Right renal pelvis (tissue), 4 donors: Measurements from ENCODE around the gene LRBA. TPM values are rescaled to one million over a fixed set of nuclear protein-coding genes. Genes with fewer than 3 reads are reported as not detected.

Experiments used
- DNase-seq, 4 donors: peaks; one replicate each; pipeline ENCODE4 v3.0.0-alpha.2; 2013; ENCODE audit warnings: low read depth in 4 of 4, low spot score in 3 of 4, missing footprints in 1 of 4
- polyA plus RNA-seq, 4 donors: library from polyadenylated mRNA; unstranded; fragments of 120-200 nt; gene quantifications; one replicate each; pipeline ENCODE4 v1.2.1, GENCODE V29; 2013; ENCODE audit not compliant: insufficient read length in 4 of 4

Gene LRBA
- polyA plus RNA-seq, 4 donors: 62.2 to 70.6 (median 67.6) TPM

DNA sequence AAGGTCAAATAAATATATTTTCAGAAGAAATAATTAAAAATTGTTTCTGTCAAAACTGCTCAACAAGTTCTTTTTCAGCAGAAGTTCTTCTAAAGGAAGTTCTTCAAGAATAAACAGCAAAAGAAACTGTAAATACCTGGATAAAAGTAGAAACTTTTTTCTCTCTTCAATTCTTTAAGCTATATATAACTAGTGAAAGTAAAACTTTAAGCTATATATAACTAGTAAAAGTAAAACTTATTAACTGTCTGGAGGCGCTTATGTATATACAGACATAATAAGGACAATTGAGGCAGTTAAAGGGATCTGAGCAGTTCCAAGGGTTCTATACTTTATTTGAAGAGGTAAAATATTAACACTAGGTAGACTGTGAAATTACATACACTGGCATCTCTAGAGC lies 126.9 kb downstream of the LRBA start:
- no peak for DNase-seq

DNA sequence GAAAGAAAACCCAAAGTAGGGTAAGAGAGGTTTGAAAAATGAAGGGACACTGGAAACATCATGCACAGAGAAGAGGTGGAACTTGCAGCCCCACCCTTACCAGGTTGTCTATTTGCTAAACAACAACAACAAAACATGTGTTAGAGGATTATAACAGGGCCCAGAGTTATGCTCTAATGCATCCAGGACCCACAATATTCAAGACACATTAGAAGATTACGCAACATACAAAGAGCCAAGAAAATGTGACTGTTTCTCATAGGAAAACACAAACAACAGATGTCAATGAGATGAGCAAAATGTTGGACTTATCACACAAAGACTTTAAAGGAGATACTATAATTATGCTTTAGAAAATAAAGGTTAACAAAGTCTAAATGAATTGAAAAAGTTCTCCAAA lies 128.5 kb downstream of the LRBA start:
- DNase-seq: no peak

DNA sequence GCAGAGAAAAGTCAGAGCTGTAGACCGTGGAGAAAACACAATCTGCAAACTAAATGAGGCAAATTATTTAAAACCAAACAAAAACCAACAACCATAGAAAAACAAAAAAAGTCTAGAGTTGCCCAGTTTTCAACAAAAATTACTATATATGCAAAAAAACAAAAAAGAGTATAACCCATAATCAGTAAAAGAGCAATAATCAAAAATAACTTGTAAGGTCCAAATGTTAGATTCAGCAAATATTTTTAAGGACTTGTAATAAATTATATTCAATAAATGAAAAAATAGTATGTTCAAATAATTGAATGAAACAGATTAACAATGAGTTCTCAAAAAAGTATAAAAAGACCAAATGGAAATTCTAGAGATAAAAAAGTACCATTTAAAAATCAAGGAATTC lies 130.5 kb downstream of the LRBA start:
- DNase-seq: no peak

DNA sequence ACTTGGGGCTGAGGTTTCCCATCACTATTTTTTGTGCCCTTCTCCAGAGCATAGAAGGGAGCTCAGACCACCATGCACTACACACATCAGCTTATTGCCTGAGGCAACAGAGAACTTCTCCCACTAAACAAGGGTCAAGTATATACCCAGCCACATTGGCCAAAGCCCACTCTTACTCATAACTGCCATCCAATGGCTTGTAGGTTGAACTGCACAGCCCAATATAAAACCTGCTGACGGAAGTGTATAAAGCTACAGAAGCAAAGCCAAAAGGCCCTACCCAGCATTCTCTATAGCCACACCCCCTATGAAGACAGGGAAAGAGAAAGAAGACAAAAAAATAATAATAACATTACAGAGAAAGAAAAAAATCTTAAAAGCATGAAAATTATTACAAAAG lies 139.7 kb downstream of the LRBA start:
- DNase-seq: no peak

DNA sequence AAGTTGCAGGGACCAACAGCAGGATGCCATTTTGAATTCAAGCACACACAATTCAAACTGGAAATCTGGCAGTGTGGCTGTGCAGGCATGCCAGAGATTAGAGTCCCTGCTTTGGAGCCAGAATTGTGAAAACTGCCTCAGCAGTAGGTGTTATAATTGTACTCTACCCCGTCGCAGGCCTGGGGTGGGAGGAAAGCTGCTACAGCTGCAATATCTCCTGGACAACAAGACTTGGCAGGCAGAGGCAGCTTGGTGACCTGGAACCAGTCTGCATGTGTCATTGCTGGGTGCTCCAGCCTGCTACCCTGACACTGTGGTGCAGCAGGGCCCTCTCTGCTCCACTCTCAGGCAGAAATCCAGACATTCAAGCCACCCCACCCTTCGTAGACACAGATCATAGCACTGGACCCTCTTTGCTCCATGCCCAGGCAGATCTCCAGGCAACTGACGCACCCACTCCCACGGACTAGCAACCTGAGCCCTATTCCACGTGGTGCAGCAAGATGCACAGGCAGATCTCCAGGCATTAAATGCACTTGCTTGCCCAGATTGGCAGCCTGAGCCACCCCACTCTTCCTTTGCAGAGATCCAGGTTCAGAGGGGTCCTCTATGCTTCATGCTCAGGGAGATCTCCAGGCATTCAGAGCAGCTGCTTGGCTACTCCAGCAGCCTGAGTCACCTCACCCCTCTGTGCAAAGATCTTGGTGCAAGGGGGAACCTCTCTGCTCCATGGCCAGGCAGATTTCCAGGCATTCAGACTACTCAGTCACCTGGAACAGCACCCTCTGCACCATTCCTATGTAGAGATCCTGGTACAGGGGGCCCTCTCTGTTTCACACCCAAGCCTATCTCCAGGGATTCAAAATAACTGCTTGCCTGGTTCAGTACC lies 140.5 kb downstream of the LRBA start:
- DNase-seq: no peak

DNA sequence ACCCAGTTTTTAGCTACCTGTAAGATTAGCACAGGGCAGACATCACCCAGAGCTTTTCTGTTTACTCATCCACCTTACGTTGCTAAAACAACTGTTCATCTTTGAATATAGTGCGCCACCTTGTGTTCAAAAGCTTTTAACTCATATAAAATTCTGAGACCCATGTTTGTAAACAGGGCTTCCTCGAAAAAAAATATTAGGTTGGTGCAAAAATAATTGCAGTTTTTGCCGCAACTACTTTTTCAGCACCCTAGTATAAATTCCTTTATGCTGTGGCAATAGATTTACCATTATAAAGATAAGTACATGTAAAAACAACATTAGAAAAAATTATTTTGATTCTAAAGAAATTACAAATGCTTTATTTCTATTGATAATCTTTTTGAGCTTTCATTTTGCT lies 147.9 kb downstream of the LRBA start:
- peak; percentile 63 to 70 (median 66) for DNase-seq

DNA sequence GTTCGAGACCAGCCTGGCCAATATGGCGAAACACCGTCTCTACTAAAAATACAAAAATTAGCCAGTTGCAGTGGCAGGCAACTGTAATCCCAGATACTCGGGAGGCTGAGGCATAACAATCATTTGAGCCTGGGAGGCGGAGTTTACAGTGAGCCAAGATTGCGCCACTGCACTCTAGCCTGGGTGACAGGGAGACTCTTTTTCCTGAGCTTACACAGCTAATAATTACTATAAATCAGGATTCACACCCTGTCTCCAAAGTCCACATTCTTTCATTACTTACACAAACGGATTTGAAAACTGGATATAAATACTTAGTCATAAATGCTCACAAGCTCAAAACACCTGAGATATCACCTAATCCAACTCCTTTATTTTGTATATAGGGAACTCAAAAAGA lies 151.6 kb downstream of the LRBA start:
- no peak for DNase-seq

DNA sequence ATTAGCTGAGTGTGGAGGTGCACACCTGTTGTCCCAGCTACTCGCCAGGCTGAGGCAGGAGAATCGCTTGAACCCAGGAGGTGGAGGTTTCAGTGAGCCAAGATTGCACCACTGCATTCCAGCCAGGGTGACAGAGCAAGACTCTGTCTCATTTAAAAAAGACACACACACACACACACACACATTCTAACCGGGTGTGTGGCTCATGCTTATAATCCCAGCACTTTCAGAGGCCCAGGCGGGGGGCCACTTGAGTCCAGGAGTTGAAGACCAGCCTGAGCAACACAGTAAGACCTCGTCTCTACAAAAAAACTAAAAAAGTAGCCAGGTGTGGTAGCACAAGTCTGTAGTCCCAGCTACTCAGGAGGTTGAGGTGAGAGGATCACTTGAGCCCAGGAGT lies 152.3 kb downstream of the LRBA start:
- DNase-seq: no peak

DNA sequence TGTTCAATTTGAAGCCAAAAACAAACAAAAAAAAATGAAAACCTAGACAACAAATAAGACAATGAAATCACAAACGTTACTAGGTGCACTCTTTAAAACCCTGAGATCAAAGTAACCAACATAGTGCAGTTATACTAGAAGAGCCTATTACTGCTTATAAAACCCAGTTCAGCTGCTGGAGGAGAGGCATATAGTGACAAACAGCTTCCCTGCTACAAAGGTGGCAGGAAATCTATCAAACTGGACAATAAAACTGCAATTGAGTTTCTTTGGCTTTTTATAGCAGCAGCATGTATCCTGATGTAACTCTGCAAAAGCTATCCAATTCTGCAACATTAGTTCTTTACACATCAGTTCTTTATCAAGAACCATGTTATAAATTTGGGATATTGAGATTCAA lies 155.6 kb downstream of the LRBA start:
- no peak for DNase-seq

DNA sequence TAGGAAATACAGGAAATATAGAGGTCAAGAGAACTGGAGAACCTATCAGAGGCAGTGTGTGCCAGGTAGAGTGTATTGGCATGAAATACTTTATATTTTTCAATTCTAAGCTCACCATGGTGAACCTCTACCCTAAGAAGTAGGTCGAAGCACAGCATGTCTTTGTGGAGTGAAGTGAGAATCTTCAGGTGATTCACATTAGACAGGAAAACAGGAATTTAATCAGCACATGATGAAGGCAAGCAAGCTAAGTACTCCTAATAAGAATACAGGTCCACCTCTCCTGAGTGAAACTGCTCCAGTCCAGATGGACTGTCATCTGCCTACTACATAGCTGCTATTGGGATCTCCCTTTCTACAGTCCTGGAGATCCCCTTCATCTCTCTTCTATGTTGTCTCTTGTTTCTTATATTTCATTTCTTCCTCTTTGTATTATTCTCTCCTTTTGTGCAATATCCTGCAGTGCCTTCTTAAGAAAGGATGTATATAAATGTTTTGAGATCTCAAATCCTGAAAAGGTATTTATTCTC lies 159.0 kb downstream of the LRBA start:
- no peak for DNase-seq

DNA sequence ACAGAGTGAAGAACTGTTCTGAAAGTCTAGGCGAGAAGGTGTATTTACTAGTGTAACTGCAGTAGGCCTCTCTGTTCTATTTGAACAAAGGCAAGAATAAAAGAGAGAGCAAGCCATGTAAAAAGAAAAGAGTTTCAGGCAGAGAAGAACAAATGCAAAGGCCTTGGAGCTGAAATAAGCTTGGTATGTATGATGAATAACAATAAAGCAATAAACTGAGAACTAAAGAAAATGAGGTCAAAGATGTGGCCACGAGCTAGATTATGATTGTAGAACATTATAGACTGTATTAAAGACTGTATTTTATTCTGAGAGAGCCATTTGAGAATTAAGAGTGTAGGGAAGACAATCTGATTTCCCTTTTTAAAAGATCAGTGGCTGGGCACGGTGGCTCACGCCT lies 160.5 kb downstream of the LRBA start:
- no peak for DNase-seq

DNA sequence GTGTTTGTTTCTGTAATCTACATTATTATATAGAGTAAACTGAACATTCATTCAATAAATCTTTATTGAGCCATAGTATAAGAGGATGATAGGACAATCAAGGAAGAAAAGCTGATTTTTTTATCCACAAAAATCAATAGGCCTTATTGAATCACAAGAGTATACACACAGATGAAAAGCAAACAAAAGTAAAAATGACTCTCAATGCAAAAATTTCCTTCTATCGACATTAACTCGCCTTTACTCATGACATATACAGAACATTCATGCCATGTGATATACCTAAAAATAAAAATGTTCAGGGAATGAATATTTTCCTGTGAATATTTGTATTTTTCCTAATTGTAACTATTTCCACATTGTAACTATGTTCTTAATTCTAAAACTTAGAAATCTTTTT lies 161.2 kb downstream of the LRBA start:
- DNase-seq: no peak

DNA sequence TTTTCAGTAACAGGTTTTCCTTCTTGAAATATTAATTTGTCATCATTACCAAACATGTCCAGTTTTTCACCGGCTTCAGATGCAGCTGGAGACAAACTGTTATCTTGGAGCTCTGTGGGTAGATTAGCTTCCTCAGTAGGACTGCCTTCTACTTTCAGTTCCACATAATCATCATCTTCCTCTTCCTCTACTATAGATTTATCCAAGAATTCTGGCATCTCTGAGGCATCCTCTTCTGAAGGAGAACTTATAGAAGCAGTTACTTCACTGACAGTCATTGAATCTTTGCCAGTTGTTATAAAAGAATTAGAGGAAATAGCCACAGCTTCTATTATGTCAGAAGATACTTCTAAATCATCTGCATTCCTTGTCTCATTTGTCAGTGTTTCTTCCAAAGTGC lies 162.9 kb downstream of the LRBA start:
- no peak for DNase-seq

DNA sequence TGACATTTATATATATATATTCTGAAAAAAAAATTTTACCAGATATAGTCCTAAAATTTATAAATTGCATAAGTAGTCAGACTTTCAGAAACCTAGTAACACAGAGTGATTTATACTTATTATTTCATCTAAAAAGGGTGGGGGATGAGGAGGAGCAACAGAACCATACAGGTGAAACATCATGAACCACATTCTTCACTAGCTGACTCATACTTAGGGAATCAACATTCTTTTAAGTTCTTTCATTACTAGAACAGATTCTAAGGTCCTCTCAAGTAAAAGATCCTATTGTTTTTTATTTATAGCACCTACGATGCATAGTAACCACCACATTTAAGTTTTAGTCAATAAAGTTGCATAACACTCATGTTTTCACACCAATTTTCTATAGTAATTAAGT lies 166.1 kb downstream of the LRBA start:
- no peak for DNase-seq

DNA sequence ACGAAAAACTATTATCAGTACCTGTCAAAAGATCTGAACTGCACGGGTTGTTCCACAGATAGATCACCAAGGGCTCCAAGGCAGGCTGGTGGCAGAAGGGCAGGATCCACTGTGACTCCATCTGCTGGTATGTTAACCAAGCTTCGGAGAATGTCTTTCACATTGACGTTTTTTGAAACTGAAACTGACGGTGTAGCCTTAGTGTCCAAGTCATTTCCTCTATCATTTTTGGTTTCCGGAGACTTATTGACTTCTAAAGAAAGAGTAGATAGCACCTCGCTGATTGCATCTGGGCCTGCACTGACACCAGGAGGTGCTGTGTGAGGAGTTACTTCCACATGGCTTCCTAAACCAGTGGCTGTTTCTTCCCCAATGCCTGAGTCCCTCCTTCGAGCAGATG lies 186.9 kb downstream of the LRBA start:
- DNase-seq: no peak

DNA sequence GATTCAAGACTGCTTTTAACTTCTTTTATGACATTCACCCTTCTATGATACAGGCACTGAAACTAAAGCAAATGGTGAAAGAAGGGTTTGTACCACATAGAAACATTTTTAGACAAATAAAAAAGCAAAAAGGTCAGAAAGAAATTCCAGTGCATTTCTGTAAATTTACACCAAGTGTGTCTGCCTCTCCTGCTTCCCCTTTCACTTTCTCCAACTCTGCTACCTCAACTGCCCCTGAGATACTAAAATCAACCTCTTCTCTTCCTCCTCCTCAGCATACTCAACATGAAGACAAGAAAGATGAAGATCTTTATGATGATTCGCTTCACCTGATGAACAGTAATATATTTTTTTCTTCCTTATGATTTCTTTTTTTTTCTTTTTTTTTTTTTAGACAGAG lies 187.9 kb downstream of the LRBA start:
- DNase-seq: no peak

DNA sequence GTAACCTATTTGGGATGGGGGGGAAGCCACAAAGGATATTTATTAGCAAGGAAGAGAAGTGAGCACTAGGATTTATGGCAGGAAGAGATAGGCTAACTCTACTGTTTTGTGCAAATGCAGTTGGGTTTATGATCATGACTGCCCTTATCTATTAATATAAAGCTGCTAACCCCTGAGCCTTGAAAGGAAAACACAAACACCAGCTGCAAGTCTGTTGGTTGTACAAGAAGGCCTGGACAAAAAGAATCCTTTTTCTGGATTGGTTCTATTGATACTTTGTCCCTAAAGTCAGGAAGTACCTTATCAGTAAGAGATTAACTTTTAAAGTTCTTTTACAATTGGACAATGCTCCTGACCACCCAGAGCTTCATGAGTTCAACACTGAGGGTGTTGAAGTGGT lies 188.8 kb downstream of the LRBA start:
- peak in 1 of 4 donors; percentile 3 for DNase-seq

DNA sequence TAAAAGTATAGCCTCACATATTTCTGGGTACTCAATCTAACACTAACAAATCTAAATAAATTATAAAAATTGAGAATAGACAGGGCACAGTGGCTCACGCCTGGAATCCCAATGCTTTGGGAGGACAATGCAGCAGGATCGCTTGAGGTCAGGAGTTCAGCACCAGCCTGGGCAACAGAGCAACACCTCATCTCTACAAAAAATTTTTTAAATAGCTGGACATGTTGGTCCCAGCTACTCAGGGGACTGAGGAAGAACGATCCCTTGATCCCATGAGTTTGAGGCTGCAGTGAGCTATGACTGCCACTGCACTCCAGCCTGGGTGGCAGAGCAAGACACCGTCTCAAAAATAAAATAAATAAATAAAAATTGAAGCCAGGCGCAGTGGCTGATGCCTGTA lies 192.7 kb downstream of the LRBA start:
- no peak for DNase-seq

DNA sequence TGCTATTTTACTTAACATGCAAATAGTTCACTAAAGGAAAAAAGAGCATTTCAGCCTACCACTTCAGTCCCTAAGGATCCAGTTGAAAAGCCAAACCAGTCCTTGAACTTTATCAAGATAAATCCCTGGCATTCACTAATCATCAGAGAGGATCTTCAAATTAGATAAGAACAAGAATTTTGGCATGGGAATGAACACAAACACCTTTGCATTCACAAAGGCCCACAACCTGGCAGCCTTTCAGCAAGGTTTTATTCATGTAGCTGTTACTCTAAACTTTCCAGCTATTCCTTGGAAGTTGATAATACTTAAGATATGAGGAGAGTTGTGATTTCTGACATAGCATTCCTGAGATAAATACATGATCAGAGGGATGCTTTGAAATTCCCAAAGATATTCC lies 193.4 kb downstream of the LRBA start:
- DNase-seq: no peak

DNA sequence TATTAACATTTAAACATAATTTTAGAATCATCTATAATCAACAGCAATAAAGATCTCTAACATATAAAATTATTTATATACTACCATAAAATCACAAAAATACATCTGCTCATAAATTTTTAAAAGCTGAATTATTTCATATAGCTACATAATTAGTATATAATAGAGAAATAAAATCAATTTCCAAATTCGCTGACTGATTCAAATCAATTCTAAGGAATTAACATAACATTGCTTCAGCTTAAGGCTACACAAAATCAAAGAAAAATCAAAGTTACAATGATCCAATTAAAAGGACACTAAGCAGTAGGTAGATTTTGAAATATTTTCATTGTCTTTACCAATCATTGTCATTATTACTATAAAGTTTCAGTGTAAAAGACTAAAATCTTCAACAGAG lies 194.7 kb downstream of the LRBA start:
- DNase-seq: no peak

DNA sequence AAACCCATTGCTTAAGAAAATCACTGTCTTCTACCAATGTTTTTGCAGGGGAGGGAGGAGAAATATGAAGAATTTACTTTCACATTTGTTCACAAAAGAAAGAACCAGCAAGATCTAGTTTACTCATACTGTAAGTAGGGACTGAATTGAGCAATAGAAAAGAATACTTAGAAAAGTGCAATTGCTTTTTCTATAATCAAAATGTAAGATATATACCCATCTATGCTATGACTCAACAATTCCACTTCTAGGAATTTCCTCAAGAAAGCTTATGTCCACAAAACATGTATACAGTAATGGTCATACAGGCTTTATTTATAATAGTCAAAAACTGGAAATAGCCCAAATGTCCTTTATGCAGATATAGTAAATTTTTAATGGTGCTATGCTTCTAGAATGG lies 196.4 kb downstream of the LRBA start:
- no peak for DNase-seq

DNA sequence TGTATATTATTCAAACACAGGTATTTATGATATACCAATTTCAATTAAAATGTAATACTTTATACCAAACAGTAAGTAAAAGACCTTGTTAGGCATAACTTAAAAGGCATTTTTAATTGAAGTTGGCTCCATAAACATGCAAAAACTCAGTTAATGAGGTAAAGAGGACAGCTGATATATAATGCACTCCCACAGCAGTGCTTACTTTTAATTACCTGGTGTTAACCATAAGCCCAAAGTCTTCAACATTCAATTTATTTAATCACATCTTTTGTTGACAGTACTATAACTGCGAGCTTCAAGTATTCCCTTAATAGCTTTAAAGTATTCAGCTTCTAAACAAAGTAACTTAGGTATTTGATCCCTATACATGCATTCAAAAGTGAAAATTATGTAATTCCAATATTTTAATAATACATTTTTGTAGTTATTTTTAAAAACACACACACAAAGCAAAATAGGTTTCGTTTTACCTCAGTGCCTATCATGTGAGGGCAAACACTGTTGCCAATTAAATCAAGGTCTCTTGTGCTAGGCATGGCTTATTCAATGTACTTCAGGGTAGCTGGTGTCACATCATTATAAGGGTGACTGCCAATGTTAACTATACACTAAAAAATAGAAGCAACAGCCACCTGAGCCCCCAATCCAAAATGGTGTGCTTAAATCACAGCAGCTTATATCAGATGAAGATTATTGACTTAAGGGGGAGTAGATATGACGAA lies 197.1 kb downstream of the LRBA start:
- DNase-seq: no peak
